PC-9 (cell line): Measurements from ENCODE around the gene FLNC. TPM values are rescaled to one million over a fixed set of nuclear protein-coding genes. Genes with fewer than 3 reads are reported as not detected.

Source experiments
- BruUV-seq: library from RNA; stranded (reverse); fragments of 400-500 nt; replicated peaks from 2 replicates; lab custom pipeline; 2021; lab: Mats Ljungman, UMichigan
- CTCF ChIA-PET: fragments of 300-600 bp; sonication (Branson Sonifier 250); formaldehyde crosslinking; loops from one replicate; lab custom pipeline; 2022; ENCODE audit warnings: antibody characterized with exemption; lab: Charles Lee
- POLR2A ChIA-PET: fragments of 300-600 bp; sonication (Branson Sonifier 250); formaldehyde crosslinking; loops from one replicate; lab custom pipeline; 2022; ENCODE audit warnings: antibody characterized with exemption; ENCODE audit not compliant: unreplicated experiment; lab: Charles Lee
- DNase-seq, 2 experiments: peaks; one replicate each; pipeline versions ENCODE4 v3.0.0 to v3.0.0-alpha.2; 2015 to 2022; ENCODE audit warnings: mixed read lengths in 1 of 2
- H2AFZ ChIP-seq: fragments of 200-600 bp; sonication (generic); 2 replicates; pipeline ENCODE4 v1.8.1; 2017; ENCODE audit warnings: antibody characterized with exemption
- H3F3A ChIP-seq: fragments of 200-600 bp; sonication (generic); 2 replicates; pipeline ENCODE4 v1.8.1; 2017; ENCODE audit warnings: antibody characterized with exemption, mild to moderate bottlenecking, low read depth; ENCODE audit not compliant: insufficient read depth
- H3K27ac ChIP-seq: fragments of 200-600 bp; sonication (generic); 2 replicates; pipeline ENCODE4 v1.6.1; 2016; ENCODE audit warnings: mixed run types
- H3K27me3 ChIP-seq: fragments of 200-600 bp; sonication (generic); 2 replicates; pipeline ENCODE4 v1.6.1; 2016; ENCODE audit warnings: low read depth, mixed run types; ENCODE audit not compliant: insufficient read depth
- H3K36me3 ChIP-seq: fragments of 200-600 bp; sonication (generic); 2 replicates; pipeline ENCODE4 v1.6.1; 2016; ENCODE audit warnings: low read depth, mixed run types
- H3K4me1 ChIP-seq: fragments of 200-600 bp; sonication (generic); replicated peaks from 2 replicates; pipeline ENCODE4 v1.6.1; 2016; ENCODE audit warnings: mixed run types; ENCODE audit not compliant: insufficient read depth
- H3K4me2 ChIP-seq: fragments of 200-600 bp; sonication (generic); 2 replicates; pipeline ENCODE4 v1.6.1; 2017; ENCODE audit warnings: mixed run types
- H3K4me3 ChIP-seq: fragments of 200-600 bp; sonication (generic); 2 replicates; pipeline ENCODE4 v1.6.1; 2016; ENCODE audit warnings: mixed run types
- H3K79me2 ChIP-seq: fragments of 200-600 bp; sonication (generic); 2 replicates; pipeline ENCODE4 v1.6.1; 2017; ENCODE audit warnings: low read depth, mixed run types
- H3K9me2 ChIP-seq: fragments of 200-600 bp; sonication (generic); 2 replicates; pipeline ENCODE4 v1.8.1; 2017; ENCODE audit warnings: mild to moderate bottlenecking; ENCODE audit not compliant: insufficient read depth
- H3K9me3 ChIP-seq: fragments of 200-600 bp; sonication (generic); 2 replicates; pipeline ENCODE4 v1.8.1; 2016; ENCODE audit warnings: low read depth; ENCODE audit not compliant: insufficient read depth
- H4K20me1 ChIP-seq: fragments of 200-600 bp; sonication (generic); 2 replicates; pipeline ENCODE4 v1.8.1; 2017; ENCODE audit not compliant: insufficient read depth
- EZH2 ChIP-seq: fragments of 200-600 bp; sonication (generic); IDR thresholded peaks from 2 replicates; pipeline ENCODE4 v1.8.0; 2017; ENCODE audit warnings: antibody characterized with exemption, low read depth
- intact Hi-C: fragments of 100-400 bp; cut with micrococcal nuclease; formaldehyde crosslinking; loops from one replicate; pipeline ENCODE4 v1.10.0; 2022; ENCODE audit not compliant: unreplicated experiment
- total RNA-seq: library from RNA; stranded (reverse); gene quantifications from 2 replicates; pipeline ENCODE4 v1.2.3, GENCODE V29; 2021
- TF ChIP-seq, protein P1 (sequence below): fragments of 200-600 bp; sonication (generic); conservative IDR thresholded peaks from 2 replicates; pipeline ENCODE4 v1.6.1; 2017; ENCODE audit warnings: mixed run types, antibody characterized with exemption, mild to moderate bottlenecking, moderate library complexity

Gene FLNC
- total RNA-seq, 1 experiment from 2014 or later: 75.5 TPM

DNA sequence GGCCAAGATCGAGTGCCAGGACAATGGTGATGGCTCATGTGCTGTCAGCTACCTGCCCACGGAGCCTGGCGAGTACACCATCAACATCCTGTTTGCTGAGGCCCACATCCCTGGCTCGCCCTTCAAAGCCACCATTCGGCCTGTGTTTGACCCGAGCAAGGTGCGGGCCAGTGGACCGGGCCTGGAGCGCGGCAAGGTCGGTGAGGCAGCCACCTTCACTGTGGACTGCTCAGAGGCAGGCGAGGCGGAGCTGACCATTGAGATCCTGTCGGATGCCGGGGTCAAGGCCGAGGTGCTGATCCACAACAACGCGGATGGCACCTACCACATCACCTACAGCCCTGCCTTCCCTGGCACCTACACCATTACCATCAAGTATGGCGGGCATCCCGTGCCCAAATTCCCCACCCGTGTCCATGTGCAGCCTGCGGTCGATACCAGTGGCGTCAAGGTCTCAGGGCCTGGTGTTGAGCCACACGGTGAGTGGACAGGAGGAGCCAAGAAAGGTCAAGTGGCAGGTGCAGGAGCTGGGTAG, 14.6 kb downstream of the FLNC start:
- H3K4me1 ChIP-seq: no peaks in the 10 kb centered on the region
- H3K79me2 ChIP-seq: no peaks in the 10 kb centered on the region
- H3K4me3 ChIP-seq: no peak overlapping the region
- no peaks in the 10 kb centered on the region for H4K20me1 ChIP-seq
- intact Hi-C loops: no loop called here
- no peak overlapping the region for H3K27ac ChIP-seq
- H3F3A ChIP-seq: no peaks in the 10 kb centered on the region
- BruUV-seq: no TSS peak
- no peak for TF ChIP-seq EZH2
- TF ChIP-seq, protein P1, sequence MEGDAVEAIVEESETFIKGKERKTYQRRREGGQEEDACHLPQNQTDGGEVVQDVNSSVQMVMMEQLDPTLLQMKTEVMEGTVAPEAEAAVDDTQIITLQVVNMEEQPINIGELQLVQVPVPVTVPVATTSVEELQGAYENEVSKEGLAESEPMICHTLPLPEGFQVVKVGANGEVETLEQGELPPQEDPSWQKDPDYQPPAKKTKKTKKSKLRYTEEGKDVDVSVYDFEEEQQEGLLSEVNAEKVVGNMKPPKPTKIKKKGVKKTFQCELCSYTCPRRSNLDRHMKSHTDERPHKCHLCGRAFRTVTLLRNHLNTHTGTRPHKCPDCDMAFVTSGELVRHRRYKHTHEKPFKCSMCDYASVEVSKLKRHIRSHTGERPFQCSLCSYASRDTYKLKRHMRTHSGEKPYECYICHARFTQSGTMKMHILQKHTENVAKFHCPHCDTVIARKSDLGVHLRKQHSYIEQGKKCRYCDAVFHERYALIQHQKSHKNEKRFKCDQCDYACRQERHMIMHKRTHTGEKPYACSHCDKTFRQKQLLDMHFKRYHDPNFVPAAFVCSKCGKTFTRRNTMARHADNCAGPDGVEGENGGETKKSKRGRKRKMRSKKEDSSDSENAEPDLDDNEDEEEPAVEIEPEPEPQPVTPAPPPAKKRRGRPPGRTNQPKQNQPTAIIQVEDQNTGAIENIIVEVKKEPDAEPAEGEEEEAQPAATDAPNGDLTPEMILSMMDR: no peak
- no peaks in the 10 kb centered on the region for H3K9me2 ChIP-seq
- H3K36me3 ChIP-seq: no peaks in the 10 kb centered on the region
- no peaks in the 10 kb centered on the region for H3K27me3 ChIP-seq
- no peaks in the 10 kb centered on the region for H3K9me3 ChIP-seq
- ChIA-PET POLR2A (no interaction called here), CTCF (no interaction called here)
- no peak overlapping the region for H3K4me2 ChIP-seq
- DNase-seq: no peak
- no peak overlapping the region for H2AFZ ChIP-seq

DNA sequence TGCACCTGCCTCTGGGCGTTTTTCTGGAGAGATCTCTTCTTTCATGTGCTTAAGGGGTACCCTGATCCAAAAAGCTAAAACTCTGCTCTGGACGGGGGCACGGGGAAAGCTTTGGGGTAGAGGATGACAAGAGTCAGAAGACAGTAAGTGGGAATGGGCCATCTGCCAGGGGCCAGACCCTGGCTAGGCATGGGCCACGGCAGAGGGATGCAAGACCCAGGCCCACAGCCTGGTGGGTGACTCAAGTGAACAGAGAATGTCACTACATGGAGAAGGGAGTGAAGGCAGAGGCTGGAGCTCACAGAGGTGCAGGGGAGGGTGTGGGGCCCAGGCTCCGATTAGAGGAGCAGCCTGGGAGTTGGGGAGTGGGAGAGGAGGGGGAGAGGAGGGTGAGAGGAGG, 15.3 kb downstream of the FLNC start:
- Histone ChIP-seq H3K9me2 (no peaks in the 10 kb centered on the region), H3K4me3 (no peak overlapping the region), H3K4me2 (no peak overlapping the region), H3K27ac (no peak overlapping the region), H3K9me3 (no peaks in the 10 kb centered on the region), H3K4me1 (no peaks in the 10 kb centered on the region), H3K79me2 (no peaks in the 10 kb centered on the region), H3K27me3 (no peaks in the 10 kb centered on the region), H4K20me1 (no peaks in the 10 kb centered on the region), H3K36me3 (no peaks in the 10 kb centered on the region), H3F3A (no peaks in the 10 kb centered on the region), H2AFZ (no peak overlapping the region)
- no peak for TF ChIP-seq EZH2
- TF ChIP-seq, protein P1: no peak
- ChIA-PET POLR2A (interaction anchor here (0.6 kb wide), 1 partner anchor 319 kb away, joined by 5 read pairs; no protein-coding TSS in a partner anchor), CTCF (no interaction called here)
- DNase-seq: no peak
- BruUV-seq: no TSS peak
- intact Hi-C loops: no loop called here

DNA sequence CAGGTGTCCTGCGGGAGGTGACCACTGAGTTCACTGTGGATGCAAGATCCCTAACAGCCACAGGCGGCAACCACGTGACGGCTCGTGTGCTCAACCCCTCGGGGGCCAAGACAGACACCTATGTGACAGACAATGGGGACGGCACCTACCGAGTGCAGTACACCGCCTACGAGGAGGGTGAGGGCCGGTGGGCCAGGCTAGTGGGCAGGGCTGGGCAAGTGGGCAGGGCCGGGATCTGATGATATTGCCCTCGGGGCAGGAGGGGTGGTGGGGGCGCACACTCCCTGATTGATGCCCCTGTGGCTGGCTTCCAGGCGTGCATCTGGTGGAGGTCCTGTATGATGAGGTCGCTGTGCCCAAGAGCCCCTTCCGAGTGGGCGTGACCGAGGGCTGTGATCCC, 15.8 kb downstream of the FLNC start:
- H4K20me1 ChIP-seq: no peaks in the 10 kb centered on the region
- H3K27ac ChIP-seq: no peak overlapping the region
- ChIA-PET POLR2A (interaction anchor here (0.6 kb wide), 1 partner anchor 318 kb away, joined by 5 read pairs; no protein-coding TSS in a partner anchor), CTCF (no interaction called here)
- H3K4me1 ChIP-seq: no peaks in the 10 kb centered on the region
- no peaks in the 10 kb centered on the region for H3F3A ChIP-seq
- no peaks in the 10 kb centered on the region for H3K9me2 ChIP-seq
- TF ChIP-seq, protein P1: no peak
- no peak for TF ChIP-seq EZH2
- H3K79me2 ChIP-seq: no peaks in the 10 kb centered on the region
- H2AFZ ChIP-seq: no peak overlapping the region
- no peaks in the 10 kb centered on the region for H3K9me3 ChIP-seq
- intact Hi-C loops: no loop called here
- no peak for DNase-seq
- BruUV-seq: no TSS peak
- no peaks in the 10 kb centered on the region for H3K27me3 ChIP-seq
- no peak overlapping the region for H3K4me3 ChIP-seq
- no peaks in the 10 kb centered on the region for H3K36me3 ChIP-seq
- no peak overlapping the region for H3K4me2 ChIP-seq
